Stimulated activated naive CD4-positive, alpha-beta T cell (primary cell): ENCODE results near the gene HELB.

Experiments
- DNase-seq, 6 experiments: peaks; one replicate each; lab custom pipeline; 2025; lab: John Stamatoyannopoulos, UW

Gene HELB

GRCh38 chr12:66361703-66362102 is 59.4 kb downstream of the HELB start:
- no peak for DNase-seq

GRCh38 chr12:66365718-66366490 is 63.6 kb downstream of the HELB start:
- DNase-seq, result no peak

DNA sequence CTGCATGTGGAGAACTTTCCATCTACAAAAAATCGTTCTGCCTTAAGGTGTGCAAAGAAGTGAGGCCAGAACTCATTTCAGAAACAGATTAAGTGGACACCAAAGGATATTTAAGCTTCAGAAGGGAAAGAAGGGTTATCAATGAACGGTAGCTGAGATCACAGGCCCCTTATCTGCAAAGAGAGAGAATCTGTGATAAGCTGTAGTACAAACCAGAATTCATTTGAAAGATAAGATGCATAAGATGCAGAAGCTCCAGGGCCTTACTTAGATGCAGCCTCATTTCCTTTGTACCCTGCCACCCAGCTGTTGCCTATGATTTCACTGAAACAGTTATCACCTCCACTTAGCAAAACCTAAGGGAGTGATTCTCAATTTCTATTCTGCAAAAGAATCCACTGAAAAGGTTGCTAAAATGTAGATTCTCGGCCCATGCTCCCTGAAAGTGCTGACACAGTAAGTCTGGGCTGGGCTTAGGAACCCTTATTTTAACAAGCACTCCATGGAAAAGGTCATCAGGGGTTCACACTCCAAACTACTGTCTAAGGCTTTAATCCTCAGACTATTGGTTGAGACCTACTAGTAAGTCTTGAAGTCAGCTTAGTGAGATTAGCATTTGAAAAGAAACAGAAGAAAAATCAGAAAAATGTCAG is 64.8 kb downstream of the HELB start:
- DNase-seq, result no peak

- no peak for DNase-seq
Measured at GRCh38 chr12:66371982-66372381, 69.7 kb downstream of the HELB start.

- no peak for DNase-seq
Measured at GRCh38 chr12:66375560-66375959, 73.3 kb downstream of the HELB start.

DNA sequence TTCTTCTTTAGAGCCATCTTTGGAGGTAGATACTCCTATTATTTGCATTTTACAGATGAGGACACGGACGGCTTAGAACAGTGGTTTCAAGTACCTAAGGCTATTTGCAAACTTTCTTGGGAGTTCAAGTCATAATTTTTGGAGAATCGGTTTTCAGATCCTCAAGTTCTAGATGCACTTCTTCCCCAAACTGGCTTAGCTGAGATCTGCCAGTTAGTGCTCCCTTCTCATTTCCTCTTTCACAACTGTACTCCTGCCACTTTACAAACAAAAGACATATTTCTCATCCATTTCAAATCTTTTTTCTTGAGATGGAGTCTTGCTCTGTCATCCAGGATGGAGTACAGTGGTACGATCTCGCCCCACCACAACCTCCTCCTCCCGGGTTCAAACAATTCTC is 77.3 kb downstream of the HELB start:
- no peak for DNase-seq

DNA sequence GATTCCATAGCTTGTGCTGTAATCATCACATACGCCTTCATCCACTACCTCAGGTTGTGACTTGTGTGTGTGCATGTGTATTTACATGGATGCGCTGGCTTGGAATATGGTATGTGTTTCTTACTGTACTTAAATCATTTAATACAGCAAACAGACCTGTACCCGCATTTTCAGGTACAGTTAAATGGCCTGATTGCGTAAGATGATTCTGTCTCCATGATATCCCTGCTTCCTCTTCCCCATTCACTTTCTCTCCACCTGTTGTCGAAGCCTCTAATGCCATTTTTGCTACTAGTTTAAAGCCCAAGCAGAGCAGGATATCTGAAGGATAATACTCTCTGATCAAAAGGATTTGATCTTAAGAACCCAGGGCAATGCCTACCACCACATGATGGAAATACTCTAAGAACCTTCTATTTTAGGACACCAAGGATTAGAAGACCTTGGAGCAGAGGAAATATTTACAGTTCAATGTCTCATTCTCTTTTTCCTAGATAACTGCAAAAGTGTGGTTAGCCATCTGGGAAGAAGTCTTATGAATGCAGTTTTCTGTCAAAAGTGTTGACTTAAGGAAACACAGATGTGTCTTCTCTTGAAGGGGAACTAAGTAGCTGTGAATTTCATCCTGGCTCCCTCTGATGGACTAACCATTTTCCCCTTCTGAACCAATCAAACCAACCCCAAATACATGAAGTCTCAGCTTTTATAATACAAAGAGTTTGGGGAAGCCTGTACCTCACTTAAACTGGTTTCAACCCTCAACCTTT is 78.7 kb downstream of the HELB start:
- no peak for DNase-seq

DNA sequence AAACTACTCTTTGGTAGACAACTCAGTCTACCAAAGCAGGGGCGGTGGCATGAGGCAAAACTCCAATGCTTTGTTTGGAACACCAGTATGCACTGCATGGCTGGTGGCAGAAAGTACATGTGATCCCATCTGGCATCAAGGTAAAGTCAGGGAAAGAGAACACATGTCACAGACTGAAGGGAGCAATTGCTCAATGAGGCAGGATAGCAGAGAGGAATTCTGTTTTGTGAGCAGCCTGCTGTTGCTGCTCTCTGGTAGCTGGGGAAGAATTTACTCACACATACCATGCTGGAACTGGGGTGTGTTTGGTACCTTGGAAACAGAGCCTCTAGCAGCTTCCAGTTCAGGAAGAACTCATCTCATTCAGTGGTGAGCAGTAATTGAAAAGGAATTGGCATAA is 84.8 kb downstream of the HELB start:
- no peak for DNase-seq
